GM19023 (cell line): ENCODE results near the gene EEFSEC.

Experiments used
- ATAC-seq: cut with Tn5 transposase; IDR thresholded peaks from one replicate; pipeline ENCODE4 v1.9.1; 2021; ENCODE audit warnings: mild to moderate bottlenecking, moderate library complexity; ENCODE audit not compliant: unreplicated experiment

The EEFSEC gene

GRCh38 chr3:128269796-128270195 is 116.5 kb downstream of the EEFSEC start:
- no peak for ATAC-seq

- ATAC-seq = no peak
Measured at GRCh38 chr3:128270559-128271492, 117.5 kb downstream of the EEFSEC start.

GRCh38 chr3:128271536-128272332 is 118.5 kb downstream of the EEFSEC start:
- ATAC-seq = no peak

GRCh38 chr3:128273109-128273840 is 120.0 kb downstream of the EEFSEC start:
- ATAC-seq = no peak

GRCh38 chr3:128273841-128274573 is 120.7 kb downstream of the EEFSEC start:
- no peak for ATAC-seq

- no peak for ATAC-seq
Measured at GRCh38 chr3:128274837-128275236, 121.6 kb downstream of the EEFSEC start.

- ATAC-seq = no peak
Measured at GRCh38 chr3:128275316-128276145, 122.2 kb downstream of the EEFSEC start.

- ATAC-seq = no peak
Measured at GRCh38 chr3:128276146-128276435, 122.8 kb downstream of the EEFSEC start.

- no peak for ATAC-seq
Measured at GRCh38 chr3:128276577-128277183, 123.4 kb downstream of the EEFSEC start.

- no peak for ATAC-seq
Measured at GRCh38 chr3:128277378-128278069, 124.2 kb downstream of the EEFSEC start.

- ATAC-seq = no peak
Measured at GRCh38 chr3:128278130-128278529, 124.8 kb downstream of the EEFSEC start.

GRCh38 chr3:128278761-128279600 is 125.7 kb downstream of the EEFSEC start:
- ATAC-seq = no peak

- ATAC-seq = no peak
Measured at GRCh38 chr3:128279601-128279880, 126.3 kb downstream of the EEFSEC start.

- ATAC-seq = no peak
Measured at GRCh38 chr3:128280481-128281052, 127.3 kb downstream of the EEFSEC start.

GRCh38 chr3:128281056-128281455 is 127.8 kb downstream of the EEFSEC start:
- ATAC-seq = no peak

- ATAC-seq = no peak
Measured at GRCh38 chr3:128281461-128282367, 128.4 kb downstream of the EEFSEC start.
